PFSK-1 (cell line): ENCODE data around the gene LIPI.

Source experiments
- REST ChIP-seq, 2 experiments: IDR thresholded peaks; 2 replicates each; pipeline versions ENCODE4 v1.6.1 to v1.8.0; 2011 to 2012; ENCODE audit warnings: low read depth in 2 of 2, low read length in 2 of 2, control low read depth in 1 of 2, inconsistent platforms in 1 of 2, mild to moderate bottlenecking in 1 of 2, moderate library complexity in 1 of 2; ENCODE audit not compliant: insufficient read depth in 1 of 2
- SIN3A ChIP-seq: IDR thresholded peaks from 2 replicates; pipeline ENCODE4 v1.6.1; 2012; ENCODE audit warnings: mild to moderate bottlenecking, low read length, moderate library complexity, borderline replicate concordance; ENCODE audit not compliant: insufficient read depth
- TAF1 ChIP-seq: IDR thresholded peaks from 2 replicates; pipeline ENCODE4 v1.6.1; 2012; ENCODE audit warnings: low read length, control low read depth, borderline replicate concordance; ENCODE audit not compliant: insufficient read depth

DNA sequence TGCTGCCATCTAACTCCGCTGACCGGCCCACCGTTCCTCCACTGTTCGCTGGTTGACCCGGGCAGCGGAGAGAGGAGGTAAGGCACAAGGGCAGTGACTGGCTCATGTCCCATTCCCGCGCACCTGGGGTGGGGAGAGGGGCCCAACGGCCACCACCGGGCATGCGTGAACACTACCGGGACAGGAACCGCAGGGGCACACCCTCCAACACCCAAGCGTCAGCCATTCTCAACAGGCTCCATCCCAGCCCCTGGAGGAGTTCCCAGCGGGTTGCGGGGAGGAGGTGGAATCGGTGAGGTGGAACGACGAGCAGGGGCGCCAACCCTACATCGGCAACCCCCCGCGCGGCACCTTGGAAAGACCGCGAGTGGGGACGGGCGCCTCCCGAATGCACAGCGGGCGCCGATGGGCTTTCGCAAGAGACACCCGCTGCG is 126.7 kb downstream of the LIPI start:
- TF ChIP-seq TAF1 (no peak), REST (IDR thresholded peaks at IDR 0.05; ENCODE audit: insufficient read depth in 1 of 2, low read depth in 2 of 2, low read length in 2 of 2) (no peak), SIN3A (no peak)
